HL-60 (cell line): ENCODE results near the gene ANP32A.

Experiments used
- GABPA ChIP-seq: IDR thresholded peaks from 2 replicates; pipeline ENCODE4 v1.6.1; 2012; ENCODE audit warnings: low read depth
- POLR2AphosphoS5 ChIP-seq: IDR thresholded peaks from 2 replicates; pipeline ENCODE4 v1.6.1; 2012; ENCODE audit warnings: low read depth
- TF ChIP-seq, protein P1 (sequence below): IDR thresholded peaks from one replicate; pipeline ENCODE4 v1.5.1; 2011; ENCODE audit warnings: low read length, control low read depth, inconsistent platforms; ENCODE audit not compliant: insufficient read depth
- TF ChIP-seq, protein P2 (sequence below): IDR thresholded peaks from 2 replicates; pipeline ENCODE4 v1.6.1; 2012; ENCODE audit warnings: low read depth; ENCODE audit not compliant: insufficient replicate concordance

DNA sequence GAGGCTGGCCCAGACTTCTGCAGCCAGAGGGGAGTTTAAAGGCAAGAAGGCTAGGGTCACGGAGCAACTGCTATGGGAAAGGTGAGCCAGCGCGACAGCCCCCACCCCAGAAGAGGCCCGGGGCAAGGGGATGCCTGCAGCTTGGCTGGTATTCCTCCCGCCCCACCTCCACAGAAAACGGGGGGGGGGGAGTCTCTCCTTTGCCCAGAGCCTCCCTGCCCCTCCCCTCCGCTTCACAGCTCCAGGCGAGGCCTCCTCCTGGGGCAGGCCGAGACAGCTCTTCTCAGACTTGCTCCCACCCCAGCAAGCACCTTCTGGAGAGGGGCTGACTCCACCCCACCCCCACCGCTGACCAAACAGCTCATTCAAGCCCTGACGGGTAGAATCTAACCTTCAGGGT lies 13.4 kb downstream of the ANP32A start:
- TF ChIP-seq, protein P1, sequence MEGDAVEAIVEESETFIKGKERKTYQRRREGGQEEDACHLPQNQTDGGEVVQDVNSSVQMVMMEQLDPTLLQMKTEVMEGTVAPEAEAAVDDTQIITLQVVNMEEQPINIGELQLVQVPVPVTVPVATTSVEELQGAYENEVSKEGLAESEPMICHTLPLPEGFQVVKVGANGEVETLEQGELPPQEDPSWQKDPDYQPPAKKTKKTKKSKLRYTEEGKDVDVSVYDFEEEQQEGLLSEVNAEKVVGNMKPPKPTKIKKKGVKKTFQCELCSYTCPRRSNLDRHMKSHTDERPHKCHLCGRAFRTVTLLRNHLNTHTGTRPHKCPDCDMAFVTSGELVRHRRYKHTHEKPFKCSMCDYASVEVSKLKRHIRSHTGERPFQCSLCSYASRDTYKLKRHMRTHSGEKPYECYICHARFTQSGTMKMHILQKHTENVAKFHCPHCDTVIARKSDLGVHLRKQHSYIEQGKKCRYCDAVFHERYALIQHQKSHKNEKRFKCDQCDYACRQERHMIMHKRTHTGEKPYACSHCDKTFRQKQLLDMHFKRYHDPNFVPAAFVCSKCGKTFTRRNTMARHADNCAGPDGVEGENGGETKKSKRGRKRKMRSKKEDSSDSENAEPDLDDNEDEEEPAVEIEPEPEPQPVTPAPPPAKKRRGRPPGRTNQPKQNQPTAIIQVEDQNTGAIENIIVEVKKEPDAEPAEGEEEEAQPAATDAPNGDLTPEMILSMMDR, result no peak
- TF ChIP-seq GABPA, result no peak
- TF ChIP-seq POLR2AphosphoS5, result no peak
- TF ChIP-seq, protein P2, sequence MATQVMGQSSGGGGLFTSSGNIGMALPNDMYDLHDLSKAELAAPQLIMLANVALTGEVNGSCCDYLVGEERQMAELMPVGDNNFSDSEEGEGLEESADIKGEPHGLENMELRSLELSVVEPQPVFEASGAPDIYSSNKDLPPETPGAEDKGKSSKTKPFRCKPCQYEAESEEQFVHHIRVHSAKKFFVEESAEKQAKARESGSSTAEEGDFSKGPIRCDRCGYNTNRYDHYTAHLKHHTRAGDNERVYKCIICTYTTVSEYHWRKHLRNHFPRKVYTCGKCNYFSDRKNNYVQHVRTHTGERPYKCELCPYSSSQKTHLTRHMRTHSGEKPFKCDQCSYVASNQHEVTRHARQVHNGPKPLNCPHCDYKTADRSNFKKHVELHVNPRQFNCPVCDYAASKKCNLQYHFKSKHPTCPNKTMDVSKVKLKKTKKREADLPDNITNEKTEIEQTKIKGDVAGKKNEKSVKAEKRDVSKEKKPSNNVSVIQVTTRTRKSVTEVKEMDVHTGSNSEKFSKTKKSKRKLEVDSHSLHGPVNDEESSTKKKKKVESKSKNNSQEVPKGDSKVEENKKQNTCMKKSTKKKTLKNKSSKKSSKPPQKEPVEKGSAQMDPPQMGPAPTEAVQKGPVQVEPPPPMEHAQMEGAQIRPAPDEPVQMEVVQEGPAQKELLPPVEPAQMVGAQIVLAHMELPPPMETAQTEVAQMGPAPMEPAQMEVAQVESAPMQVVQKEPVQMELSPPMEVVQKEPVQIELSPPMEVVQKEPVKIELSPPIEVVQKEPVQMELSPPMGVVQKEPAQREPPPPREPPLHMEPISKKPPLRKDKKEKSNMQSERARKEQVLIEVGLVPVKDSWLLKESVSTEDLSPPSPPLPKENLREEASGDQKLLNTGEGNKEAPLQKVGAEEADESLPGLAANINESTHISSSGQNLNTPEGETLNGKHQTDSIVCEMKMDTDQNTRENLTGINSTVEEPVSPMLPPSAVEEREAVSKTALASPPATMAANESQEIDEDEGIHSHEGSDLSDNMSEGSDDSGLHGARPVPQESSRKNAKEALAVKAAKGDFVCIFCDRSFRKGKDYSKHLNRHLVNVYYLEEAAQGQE, result no peak
